Stimulated activated naive CD8-positive, alpha-beta T cell treated with anti-CD3 and anti-CD28 coated beads, Interleukin-15, Interleukin-2, amounts not matched to agents 100 ng/mL and 50 ng/mL, for 24 hours (primary cell): ENCODE measurements around the gene PARD3B.

Source experiments
- H3K27ac Mint-ChIP-seq: one replicate; pipeline ENCODE4 v1.8.0; 2021; ENCODE audit warnings: mild to moderate bottlenecking, mixed read lengths
- H3K27me3 Mint-ChIP-seq: one replicate; pipeline ENCODE4 v1.8.0; 2021; ENCODE audit warnings: mixed read lengths
- H3K36me3 Mint-ChIP-seq: one replicate; pipeline ENCODE4 v1.8.0; 2021; ENCODE audit warnings: low read depth, mixed read lengths
- H3K4me1 Mint-ChIP-seq: one replicate; pipeline ENCODE4 v1.8.0; 2021; ENCODE audit warnings: low read depth, mixed read lengths
- H3K4me3 Mint-ChIP-seq: one replicate; pipeline ENCODE4 v1.8.0; 2021; ENCODE audit warnings: mild to moderate bottlenecking, mixed read lengths
- H3K9me3 Mint-ChIP-seq: one replicate; pipeline ENCODE4 v1.8.0; 2021; ENCODE audit warnings: mixed read lengths

The PARD3B gene

GRCh38 chr2:205364261-205364660 lies 819.0 kb downstream of the PARD3B start:
- no peaks in the 10 kb centered on the region for H3K27me3 Mint-ChIP-seq
- H3K4me1 Mint-ChIP-seq: no peaks in the 10 kb centered on the region
- no peaks in the 10 kb centered on the region for H3K36me3 Mint-ChIP-seq
- no peaks in the 10 kb centered on the region for H3K9me3 Mint-ChIP-seq
- H3K4me3 Mint-ChIP-seq: no peak overlapping the region
- no peak overlapping the region for H3K27ac Mint-ChIP-seq

GRCh38 chr2:205366336-205367060 lies 821.2 kb downstream of the PARD3B start:
- Mint-ChIP-seq H3K4me3 (no peak overlapping the region), H3K27ac (no peak overlapping the region), H3K27me3 (no peaks in the 10 kb centered on the region), H3K4me1 (no peaks in the 10 kb centered on the region), H3K9me3 (no peaks in the 10 kb centered on the region), H3K36me3 (no peaks in the 10 kb centered on the region)

GRCh38 chr2:205367331-205367935 lies 822.2 kb downstream of the PARD3B start:
- Mint-ChIP-seq H3K4me3 (no peak overlapping the region), H3K27ac (no peak overlapping the region), H3K27me3 (no peaks in the 10 kb centered on the region), H3K36me3 (no peaks in the 10 kb centered on the region), H3K4me1 (peaks cover 3% of the 10 kb centered on the region), H3K9me3 (no peaks in the 10 kb centered on the region)

GRCh38 chr2:205369813-205370212 lies 824.5 kb downstream of the PARD3B start:
- H3K36me3 Mint-ChIP-seq: no peaks in the 10 kb centered on the region
- peaks cover 3% of the 10 kb centered on the region for H3K4me1 Mint-ChIP-seq
- H3K4me3 Mint-ChIP-seq: no peak overlapping the region
- H3K9me3 Mint-ChIP-seq: no peaks in the 10 kb centered on the region
- H3K27me3 Mint-ChIP-seq: no peaks in the 10 kb centered on the region
- no peak overlapping the region for H3K27ac Mint-ChIP-seq

- H3K27ac Mint-ChIP-seq: no peak overlapping the region
- peaks cover 3% of the 10 kb centered on the region for H3K4me1 Mint-ChIP-seq
- no peaks in the 10 kb centered on the region for H3K36me3 Mint-ChIP-seq
- H3K4me3 Mint-ChIP-seq: no peak overlapping the region
- no peaks in the 10 kb centered on the region for H3K9me3 Mint-ChIP-seq
- H3K27me3 Mint-ChIP-seq: no peaks in the 10 kb centered on the region
Measured at GRCh38 chr2:205370726-205371125, 825.5 kb downstream of the PARD3B start.

- H3K27me3 Mint-ChIP-seq: no peaks in the 10 kb centered on the region
Measured at GRCh38 chr2:205372141-205372540, 826.9 kb downstream of the PARD3B start.

GRCh38 chr2:205375461-205376448 lies 830.5 kb downstream of the PARD3B start:
- no peaks in the 10 kb centered on the region for H3K27me3 Mint-ChIP-seq
- H3K4me3 Mint-ChIP-seq: no peak overlapping the region
- peaks cover 3% of the 10 kb centered on the region for H3K4me1 Mint-ChIP-seq
- no peaks in the 10 kb centered on the region for H3K36me3 Mint-ChIP-seq
- no peaks in the 10 kb centered on the region for H3K9me3 Mint-ChIP-seq
- no peak overlapping the region for H3K27ac Mint-ChIP-seq

More at GRCh38 chr2:205372141-205372540, 826.9 kb downstream of the PARD3B start:
- Mint-ChIP-seq H3K27ac (no peak overlapping the region), H3K9me3 (no peaks in the 10 kb centered on the region), H3K4me1 (peaks cover 3% of the 10 kb centered on the region), H3K4me3 (no peak overlapping the region), H3K36me3 (no peaks in the 10 kb centered on the region)

GRCh38 chr2:205377324-205377723 lies 832.0 kb downstream of the PARD3B start:
- Mint-ChIP-seq H3K27me3 (no peaks in the 10 kb centered on the region), H3K36me3 (no peaks in the 10 kb centered on the region), H3K9me3 (no peaks in the 10 kb centered on the region), H3K4me1 (no peaks in the 10 kb centered on the region), H3K4me3 (no peak overlapping the region), H3K27ac (no peak overlapping the region)

- no peaks in the 10 kb centered on the region for H3K36me3 Mint-ChIP-seq
- H3K4me1 Mint-ChIP-seq: no peaks in the 10 kb centered on the region
- no peak overlapping the region for H3K27ac Mint-ChIP-seq
- no peak overlapping the region for H3K4me3 Mint-ChIP-seq
- peaks cover 3% of the 10 kb centered on the region for H3K27me3 Mint-ChIP-seq
- no peaks in the 10 kb centered on the region for H3K9me3 Mint-ChIP-seq
Measured at GRCh38 chr2:205383601-205384000, 838.3 kb downstream of the PARD3B start.

- Mint-ChIP-seq H3K27ac (no peak overlapping the region), H3K4me1 (no peaks in the 10 kb centered on the region), H3K36me3 (no peaks in the 10 kb centered on the region), H3K4me3 (no peak overlapping the region), H3K9me3 (no peaks in the 10 kb centered on the region), H3K27me3 (peaks cover 3% of the 10 kb centered on the region)
Measured at GRCh38 chr2:205386109-205386508, 840.8 kb downstream of the PARD3B start.

GRCh38 chr2:205387350-205388055 lies 842.2 kb downstream of the PARD3B start:
- Mint-ChIP-seq H3K9me3 (no peaks in the 10 kb centered on the region), H3K4me3 (no peak overlapping the region), H3K27me3 (peaks cover 3% of the 10 kb centered on the region), H3K36me3 (no peaks in the 10 kb centered on the region), H3K4me1 (no peaks in the 10 kb centered on the region), H3K27ac (no peak overlapping the region)

GRCh38 chr2:205390866-205391265 lies 845.6 kb downstream of the PARD3B start:
- Mint-ChIP-seq H3K9me3 (no peaks in the 10 kb centered on the region), H3K36me3 (no peaks in the 10 kb centered on the region), H3K4me1 (no peaks in the 10 kb centered on the region), H3K4me3 (no peak overlapping the region), H3K27me3 (peaks cover 3% of the 10 kb centered on the region), H3K27ac (no peak overlapping the region)

GRCh38 chr2:205401511-205401910 lies 856.2 kb downstream of the PARD3B start:
- H3K9me3 Mint-ChIP-seq: no peaks in the 10 kb centered on the region
- H3K27me3 Mint-ChIP-seq: no peaks in the 10 kb centered on the region
- H3K4me3 Mint-ChIP-seq: no peak overlapping the region
- H3K27ac Mint-ChIP-seq: no peak overlapping the region
- H3K36me3 Mint-ChIP-seq: no peaks in the 10 kb centered on the region
- H3K4me1 Mint-ChIP-seq: no peaks in the 10 kb centered on the region

- no peaks in the 10 kb centered on the region for H3K27me3 Mint-ChIP-seq
- no peak overlapping the region for H3K27ac Mint-ChIP-seq
- no peak overlapping the region for H3K4me3 Mint-ChIP-seq
- H3K36me3 Mint-ChIP-seq: no peaks in the 10 kb centered on the region
- no peaks in the 10 kb centered on the region for H3K4me1 Mint-ChIP-seq
- H3K9me3 Mint-ChIP-seq: no peaks in the 10 kb centered on the region
Measured at GRCh38 chr2:205402011-205402410, 856.7 kb downstream of the PARD3B start.
